PFSK-1 (cell line): ENCODE data around the gene SPATA16.

Experiments
- POLR2AphosphoS5 ChIP-seq: IDR thresholded peaks from 2 replicates; pipeline ENCODE4 v1.6.1; 2012; ENCODE audit warnings: low read depth, mild to moderate bottlenecking, control low read depth, low read length, moderate library complexity
- SIN3A ChIP-seq: IDR thresholded peaks from 2 replicates; pipeline ENCODE4 v1.6.1; 2012; ENCODE audit warnings: mild to moderate bottlenecking, low read length, moderate library complexity, borderline replicate concordance; ENCODE audit not compliant: insufficient read depth
- TF ChIP-seq, protein P1 (sequence below), 2 experiments: IDR thresholded peaks; 2 replicates each; pipeline versions ENCODE4 v1.6.1 to v1.8.0; 2011 to 2012; ENCODE audit warnings: low read depth in 2 of 2, low read length in 2 of 2, control low read depth in 1 of 2, inconsistent platforms in 1 of 2, mild to moderate bottlenecking in 1 of 2, moderate library complexity in 1 of 2; ENCODE audit not compliant: insufficient read depth in 1 of 2

DNA sequence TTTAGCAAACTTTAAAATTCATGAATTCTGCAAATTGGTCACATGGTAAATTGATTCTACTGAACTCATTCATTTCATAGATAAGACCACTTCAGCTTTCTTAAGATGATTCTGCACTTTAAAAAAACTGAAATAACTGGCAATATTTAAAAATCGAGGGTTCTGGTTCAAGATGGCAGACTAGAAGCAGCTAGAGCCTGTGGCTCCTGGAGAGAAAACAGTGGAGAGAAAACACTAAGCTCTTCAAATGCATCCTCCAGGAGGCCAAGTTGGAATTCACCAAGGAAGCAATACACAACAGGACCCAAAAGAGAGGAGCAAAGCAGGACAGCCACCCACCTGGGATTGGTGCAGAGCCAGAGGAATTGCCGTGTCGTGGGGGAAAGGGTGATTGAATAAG lies 132.1 kb downstream of the SPATA16 start:
- TF ChIP-seq, protein P1, sequence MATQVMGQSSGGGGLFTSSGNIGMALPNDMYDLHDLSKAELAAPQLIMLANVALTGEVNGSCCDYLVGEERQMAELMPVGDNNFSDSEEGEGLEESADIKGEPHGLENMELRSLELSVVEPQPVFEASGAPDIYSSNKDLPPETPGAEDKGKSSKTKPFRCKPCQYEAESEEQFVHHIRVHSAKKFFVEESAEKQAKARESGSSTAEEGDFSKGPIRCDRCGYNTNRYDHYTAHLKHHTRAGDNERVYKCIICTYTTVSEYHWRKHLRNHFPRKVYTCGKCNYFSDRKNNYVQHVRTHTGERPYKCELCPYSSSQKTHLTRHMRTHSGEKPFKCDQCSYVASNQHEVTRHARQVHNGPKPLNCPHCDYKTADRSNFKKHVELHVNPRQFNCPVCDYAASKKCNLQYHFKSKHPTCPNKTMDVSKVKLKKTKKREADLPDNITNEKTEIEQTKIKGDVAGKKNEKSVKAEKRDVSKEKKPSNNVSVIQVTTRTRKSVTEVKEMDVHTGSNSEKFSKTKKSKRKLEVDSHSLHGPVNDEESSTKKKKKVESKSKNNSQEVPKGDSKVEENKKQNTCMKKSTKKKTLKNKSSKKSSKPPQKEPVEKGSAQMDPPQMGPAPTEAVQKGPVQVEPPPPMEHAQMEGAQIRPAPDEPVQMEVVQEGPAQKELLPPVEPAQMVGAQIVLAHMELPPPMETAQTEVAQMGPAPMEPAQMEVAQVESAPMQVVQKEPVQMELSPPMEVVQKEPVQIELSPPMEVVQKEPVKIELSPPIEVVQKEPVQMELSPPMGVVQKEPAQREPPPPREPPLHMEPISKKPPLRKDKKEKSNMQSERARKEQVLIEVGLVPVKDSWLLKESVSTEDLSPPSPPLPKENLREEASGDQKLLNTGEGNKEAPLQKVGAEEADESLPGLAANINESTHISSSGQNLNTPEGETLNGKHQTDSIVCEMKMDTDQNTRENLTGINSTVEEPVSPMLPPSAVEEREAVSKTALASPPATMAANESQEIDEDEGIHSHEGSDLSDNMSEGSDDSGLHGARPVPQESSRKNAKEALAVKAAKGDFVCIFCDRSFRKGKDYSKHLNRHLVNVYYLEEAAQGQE (IDR thresholded peaks at IDR 0.05; ENCODE audit: insufficient read depth in 1 of 2, low read depth in 2 of 2, low read length in 2 of 2), result no peak
- TF ChIP-seq POLR2AphosphoS5 (no peak), SIN3A (no peak)
